ENCODE data around the gene C1orf50.

C1orf50 gene

DNA sequence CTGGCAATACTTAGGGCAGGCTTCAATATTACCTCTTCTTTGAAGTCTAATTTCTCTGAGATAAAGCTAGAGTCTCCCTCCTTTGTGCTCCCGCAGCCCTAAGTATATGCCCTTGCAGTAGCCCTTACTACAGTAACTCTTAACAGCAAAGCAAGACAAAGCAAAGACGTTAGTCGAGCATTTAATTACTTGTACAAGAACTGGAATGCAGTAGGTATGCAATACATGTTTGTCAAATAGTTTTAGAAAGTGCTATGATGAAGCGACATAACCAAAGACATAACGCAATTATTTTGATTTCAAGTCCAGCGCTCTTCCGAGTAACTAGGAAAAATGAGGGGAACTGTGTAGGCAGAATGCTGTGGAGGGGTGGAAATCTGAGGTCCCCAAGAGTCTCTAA lies 1.8 kb upstream of the C1orf50 start:
- no peak for DNase-seq

DNA sequence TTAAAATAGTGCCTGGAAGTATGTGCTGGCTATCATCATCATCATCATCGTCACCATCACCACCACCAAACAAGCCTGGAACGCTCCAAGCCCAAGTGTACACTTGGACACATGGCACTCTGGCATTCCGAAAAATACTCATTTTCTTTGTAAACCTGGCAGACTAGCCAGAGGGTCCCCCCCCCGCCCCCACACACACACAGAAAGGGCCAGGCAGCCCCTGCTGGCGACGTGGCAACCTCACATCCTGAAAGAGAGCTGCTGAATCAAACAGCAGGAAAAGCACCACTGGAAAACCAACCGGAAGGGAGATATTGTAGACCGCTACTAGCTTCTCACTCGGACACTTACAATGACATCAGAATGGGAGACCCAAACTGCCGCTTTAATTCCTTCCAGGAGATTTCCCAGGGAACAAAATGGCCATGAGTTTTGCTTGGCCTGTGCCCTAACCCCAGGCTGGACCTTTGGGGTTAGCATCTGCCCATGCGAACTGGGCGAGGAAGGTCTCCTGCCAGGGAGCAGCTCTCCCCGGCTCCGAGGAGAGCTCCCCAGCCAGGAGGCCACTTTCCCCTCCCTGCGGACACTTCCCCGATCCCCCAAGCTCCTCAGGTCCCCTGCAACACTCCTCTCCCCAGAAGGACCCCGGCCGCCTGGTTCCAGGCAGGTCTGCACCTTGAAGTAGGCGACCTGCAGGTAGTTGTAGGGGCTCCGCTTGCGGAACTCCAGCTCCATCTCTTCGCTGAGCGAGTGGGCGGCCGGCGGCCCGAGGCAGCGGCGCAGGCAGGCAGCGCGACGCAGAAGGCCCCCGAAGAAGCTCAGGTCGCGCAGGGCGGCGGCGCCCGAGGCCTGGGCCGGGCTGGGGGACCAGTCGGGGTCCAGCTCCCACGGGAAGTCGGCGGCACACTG lies 963 bp upstream of the C1orf50 start:
- peak; percentile 50 for DNase-seq

DNA sequence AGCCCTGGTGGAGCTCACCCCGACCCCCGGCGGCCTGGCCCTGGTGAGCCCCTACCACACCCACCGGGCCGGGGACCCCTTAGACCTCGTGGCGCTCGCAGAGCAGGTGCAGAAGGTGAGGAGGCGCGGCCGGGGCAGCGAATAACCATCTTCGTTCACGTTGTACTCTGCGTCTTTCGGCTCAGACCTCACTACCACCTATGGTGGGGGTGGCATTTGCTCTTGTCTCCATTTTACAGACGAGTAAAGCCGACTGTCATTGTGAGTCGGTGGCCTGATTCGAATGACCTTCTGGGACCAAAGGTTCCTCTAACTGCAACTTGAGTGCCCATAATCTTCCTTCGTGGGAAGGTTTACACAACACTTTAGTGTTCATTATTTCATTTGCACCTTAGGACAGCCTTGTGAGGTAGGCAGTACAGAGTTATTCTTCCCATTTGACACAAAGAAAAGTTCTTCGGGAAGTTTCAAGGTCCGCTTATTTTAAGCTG lies 506 bp downstream of the C1orf50 start:
- DNase-seq = no peak

DNA sequence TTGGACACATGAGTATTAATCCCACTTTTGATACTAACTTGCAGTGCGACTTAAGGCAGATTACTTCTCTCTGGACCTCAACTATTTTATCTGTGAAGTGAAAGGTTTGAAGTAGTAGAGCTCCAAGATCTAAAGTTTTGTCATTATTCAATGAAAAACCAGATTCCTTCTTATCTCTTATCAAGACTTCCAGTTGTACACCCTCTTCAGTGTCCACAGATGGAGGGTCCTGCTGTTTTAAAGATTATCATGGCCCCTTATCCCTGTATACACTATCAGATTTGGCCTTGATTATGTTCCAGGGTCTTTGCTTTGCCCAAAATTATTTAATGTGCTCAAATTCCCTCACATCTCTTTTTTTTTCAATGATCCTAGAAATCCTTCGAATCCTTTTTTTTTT lies 1.1 kb downstream of the C1orf50 start:
- DNase-seq = no peak

DNA sequence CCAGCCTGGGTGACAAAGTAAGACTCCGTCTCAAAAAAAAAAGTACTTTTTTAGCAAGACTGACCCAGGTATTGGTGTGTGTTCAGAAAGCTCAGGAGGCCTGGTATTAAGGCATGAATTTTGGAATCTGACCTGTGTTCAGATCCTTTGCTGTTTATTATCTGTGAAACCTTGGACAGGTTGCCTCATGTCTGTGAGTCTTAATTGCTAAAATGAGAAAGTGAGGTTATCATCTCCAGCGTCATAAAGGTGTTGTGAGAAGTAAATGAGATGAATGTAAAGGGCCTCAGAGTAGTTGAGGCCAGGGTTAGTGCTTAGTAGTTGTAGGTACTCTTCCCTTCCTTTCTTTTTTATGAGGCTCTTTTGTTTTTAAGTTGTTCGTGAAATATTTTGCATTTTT lies 2.8 kb downstream of the C1orf50 start:
- no peak for DNase-seq

DNA sequence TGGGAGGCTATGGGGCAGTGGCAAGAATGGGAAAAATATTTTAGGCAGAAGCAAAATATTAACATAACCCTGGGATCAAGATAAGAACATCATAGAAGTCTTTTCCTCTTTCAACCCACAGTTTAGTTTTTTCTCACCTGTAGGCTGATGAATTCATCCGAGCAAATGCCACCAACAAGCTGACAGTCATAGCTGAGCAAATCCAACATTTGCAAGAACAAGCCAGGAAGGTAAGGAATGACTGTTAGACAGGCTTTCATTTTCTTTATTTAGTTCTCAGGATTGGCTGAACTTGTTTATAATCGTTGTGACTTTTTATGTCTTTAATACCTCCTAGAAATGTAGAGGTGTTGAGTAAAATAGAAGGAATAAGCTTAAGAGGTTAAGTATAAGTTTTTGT lies 6.4 kb downstream of the C1orf50 start:
- no peak for DNase-seq

DNA sequence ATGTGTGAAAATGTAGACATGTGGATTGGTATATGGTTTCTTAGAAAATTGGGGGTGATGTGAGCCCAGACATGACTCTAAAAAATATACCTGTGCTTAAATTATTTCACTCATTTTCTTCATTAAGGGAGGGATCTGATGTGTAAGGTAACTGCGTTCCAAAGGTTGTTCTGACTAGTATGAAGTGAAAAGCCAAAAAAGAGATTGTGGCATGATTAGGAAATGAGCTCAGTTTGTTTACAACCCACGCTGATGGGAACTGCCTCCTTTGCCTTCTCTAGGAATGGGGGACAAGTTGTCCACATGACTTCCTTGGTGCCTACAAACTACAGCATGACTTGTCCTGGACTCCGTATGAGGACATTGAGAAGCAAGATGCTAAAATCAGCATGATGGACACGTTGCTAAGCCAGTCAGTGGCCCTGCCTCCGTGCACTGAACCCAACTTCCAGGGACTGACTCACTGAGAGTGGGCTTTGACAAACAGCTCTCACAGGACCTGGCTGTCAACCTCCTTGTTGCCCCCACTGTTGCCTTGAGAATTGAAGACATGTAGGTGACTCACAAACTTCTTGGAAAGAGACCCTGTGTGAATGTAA lies 8.0 kb downstream of the C1orf50 start:
- no peak for DNase-seq

DNA sequence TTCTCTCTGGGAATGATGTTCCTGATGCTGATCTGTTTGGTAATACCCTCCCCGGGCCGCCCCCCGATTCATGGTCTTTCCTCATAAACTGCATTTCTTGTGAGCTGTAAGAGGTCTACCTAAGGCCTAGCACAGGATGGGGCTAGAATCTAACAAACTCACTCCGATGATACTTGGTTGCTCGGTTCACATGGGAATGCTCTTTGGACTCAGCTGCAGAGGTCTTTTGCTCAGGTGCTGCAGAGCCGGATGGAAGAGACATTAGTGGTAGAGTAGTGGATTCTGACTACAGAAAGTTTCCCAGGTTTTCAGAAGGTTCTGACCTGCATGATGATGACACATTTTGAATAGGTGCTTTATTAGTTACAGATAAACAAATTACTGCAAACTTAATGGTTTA lies 9.5 kb downstream of the C1orf50 start:
- no peak for DNase-seq

DNA sequence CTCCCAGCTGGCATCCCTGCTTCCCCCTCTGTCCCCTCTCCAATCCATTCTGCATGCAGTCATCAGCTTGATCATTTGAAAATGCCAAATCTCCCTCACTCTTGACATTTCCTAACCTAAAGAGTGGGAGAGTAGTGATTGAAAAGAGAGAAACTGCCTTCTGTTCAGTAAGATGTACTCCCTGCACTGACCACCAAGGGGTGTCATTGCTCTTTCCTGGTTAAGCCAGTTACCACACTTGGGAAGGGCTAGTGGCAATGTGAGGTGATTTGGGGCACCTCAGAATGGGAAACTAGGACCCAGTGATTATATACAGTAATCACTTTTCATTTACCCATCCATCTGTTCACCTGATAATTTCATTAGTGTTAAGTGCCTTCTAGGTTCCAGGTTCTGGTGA lies 10.8 kb downstream of the C1orf50 start:
- DNase-seq = no peak

DNA sequence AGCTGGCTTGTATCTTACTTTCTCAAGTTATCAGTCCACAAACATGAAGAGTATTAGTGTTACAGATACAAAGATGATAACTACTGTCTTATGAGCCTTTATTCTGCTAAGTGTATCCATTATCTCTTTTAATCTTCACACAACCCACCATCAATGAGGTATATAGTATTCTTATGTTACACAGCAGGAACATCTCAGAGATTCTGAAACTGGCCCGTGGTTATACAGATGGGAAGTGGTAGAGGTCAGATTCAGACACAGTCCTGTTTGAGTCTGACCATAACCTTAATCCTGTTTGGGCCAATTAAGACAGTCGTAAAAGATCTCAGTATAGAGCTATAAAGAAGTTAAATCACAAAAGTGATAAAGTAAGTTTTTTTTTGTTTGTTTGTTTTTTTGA lies 12.7 kb downstream of the C1orf50 start:
- DNase-seq = no peak

DNA sequence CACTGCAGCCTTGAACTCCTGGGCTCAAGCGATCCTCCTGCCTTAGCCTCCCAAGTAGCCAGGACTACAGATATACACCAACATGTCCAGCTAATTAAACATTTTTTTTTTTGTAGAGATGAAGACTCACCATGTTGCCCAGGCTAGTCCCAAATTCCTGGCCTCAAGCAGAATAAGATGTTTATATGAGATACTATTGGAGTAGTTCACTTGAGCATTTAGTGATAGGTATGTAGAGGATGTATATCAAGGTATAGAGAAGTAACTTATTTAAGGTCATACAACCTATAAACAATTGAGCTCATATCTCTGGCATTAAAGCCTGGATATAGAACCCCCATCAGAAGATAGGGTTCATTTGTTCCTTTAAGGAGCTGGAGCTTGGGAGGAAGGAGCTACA lies 13.1 kb downstream of the C1orf50 start:
- no peak for DNase-seq

DNA sequence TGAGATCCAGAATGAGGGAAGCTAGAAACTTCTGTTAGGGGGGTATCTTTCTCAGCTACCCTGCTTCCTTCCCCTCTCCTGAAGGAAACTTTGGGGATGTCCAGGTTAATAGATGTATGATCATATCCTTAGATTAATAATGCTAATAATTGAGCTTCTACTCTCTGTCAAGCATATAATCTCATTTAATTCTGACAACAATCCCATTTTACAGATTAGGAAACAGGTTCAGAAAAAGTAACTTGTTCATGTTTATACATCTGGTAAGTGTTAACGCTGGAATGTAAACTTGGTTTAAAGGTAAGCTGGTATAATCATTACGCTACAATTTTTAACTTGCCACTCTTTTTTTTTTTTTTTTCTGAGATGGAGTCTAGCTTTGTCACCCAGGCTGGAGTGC lies 16.0 kb downstream of the C1orf50 start:
- no peak for DNase-seq

DNA sequence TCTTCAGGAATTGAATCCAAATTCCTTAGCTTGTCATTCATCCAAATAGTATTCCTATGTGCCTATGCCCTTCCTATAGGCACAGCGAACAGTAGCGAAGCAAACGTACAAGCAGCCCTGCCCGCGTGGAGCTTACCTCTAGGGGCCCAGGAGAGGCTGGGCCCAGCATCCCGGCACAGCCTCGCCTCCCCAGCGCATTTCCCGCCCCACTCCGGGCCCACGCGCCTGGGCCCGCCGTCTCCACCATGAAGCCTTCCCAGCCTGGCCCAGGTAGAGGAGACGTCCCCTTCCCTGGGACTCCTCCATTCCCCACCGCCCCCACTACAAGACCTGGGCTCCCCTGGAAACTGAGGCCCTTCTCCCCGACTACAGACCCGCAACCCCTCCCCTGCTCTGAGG lies 17.5 kb downstream of the C1orf50 start:
- DNase-seq = no peak

DNA sequence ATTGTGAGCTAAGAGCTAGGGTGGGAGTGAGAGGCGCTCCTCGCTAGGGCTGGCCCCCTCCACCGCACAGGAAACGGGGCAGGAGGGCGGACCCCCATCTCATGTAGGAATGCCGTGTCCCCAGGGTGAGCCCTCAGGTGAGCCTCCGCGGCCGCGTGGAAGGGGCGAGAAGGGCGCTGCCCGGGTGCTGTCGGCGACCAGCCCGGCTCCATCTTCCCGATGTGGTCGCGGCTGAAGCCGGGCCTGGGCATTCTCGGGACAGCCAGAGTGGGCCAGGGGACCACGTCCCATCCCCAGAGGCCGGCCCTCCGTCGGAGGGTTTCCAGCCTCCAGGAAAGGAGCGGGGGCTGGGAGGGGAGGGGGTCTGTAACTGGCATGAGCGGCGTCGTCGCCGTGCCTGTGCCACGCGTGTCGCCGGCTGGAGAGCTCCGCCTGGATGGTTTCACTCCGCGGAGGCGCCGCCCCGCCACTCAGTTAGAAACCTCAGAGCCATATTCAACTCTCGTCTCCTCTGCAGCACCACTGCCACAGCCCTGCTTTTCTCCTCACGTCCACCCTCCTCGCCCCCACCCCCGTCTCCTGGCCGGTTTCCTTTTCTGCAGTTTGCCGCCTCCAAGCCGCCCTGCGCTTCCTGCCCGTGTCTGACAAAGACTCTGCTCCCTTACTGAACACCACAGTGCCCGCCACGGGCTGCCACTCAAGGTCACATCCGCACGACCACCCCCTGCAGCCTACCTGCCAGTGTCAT lies 18.1 kb downstream of the C1orf50 start, which contains the start of gene TMEM269:
TSS of gene TMEM269 (plus strand) at position 46 of the 748 bp plus-strand sequence. CDS start 4,903 bp downstream, outside the sequence.
- peak; percentile 33 for DNase-seq

DNA sequence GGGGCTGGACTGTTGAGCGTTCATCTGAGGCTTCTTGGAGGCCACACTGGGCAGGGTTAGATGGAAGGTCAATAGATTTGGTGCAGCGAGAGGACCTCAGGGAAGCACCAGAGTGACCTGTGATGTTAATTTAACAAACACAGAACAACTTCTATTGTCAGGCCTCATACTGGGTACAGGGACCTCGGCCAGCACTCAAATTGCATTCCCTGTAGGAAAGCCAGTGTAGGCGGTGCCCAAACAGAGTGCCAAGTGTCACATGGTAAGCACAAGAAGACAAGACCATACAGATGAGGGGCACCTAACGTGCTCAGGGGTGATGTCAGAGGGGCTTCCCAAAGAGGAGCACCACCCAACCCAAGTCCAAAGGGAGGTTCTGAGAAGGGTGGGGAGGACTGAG lies 19.0 kb downstream of the C1orf50 start:
- DNase-seq = no peak

DNA sequence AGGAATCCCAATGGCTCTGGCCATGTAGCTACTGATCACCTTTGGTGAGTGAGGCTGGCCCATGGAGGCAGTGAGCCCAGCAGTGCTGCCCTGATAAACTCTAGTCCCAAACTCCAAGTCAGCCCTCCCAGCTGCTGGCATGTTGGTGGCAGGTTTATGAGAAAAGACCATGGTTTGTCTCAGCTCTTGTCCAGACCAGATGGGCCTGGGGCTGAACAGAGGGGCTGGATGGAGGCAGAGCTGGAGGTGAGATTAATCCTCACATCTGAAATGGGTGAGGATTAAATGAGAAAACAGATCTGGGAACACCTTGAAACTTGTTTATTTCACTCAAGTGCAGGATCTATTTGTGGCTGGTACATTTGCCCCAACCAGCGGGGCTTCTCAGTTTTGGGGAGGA lies 21.0 kb downstream of the C1orf50 start:
- DNase-seq = no peak

DNA sequence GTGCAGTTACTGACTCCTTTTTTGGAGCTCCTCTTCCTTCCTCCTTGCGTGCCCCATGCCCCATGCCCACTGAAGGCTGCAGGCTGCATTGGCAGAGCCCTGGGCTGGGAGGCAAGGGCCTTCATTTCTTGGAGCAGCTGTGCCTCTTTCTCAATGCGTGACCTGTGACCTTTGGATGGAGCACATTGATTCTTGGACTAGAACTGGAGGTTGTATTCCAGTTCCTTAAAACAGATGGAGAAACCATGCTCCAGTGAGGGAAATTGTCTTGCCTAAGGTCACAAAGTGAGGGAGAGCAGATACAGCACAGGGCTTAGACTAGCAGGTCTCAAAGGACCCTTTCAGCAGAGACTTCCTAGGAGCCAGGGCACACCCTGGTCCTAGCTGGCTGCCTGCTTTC lies 26.8 kb downstream of the C1orf50 start:
- DNase-seq = no peak

DNA sequence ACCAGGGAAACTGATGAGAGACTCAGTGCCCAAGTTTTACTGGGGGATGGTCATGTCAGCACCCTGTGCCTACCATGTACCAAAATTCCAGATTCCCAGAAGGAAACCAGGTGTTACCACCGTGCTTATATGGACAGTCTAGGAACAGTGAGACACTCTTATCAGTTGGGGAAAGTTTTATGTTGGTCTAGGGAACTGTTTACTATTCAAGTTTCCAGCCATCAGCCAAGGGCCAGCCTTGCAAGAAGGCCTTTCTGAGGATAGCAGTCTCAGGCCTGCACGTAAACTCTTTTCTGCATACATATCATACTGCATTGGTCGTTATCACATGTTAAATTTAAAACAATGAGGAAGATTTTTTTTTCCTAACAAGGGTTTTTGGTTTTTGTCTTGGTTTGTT lies 30.4 kb downstream of the C1orf50 start:
- DNase-seq = no peak

DNA sequence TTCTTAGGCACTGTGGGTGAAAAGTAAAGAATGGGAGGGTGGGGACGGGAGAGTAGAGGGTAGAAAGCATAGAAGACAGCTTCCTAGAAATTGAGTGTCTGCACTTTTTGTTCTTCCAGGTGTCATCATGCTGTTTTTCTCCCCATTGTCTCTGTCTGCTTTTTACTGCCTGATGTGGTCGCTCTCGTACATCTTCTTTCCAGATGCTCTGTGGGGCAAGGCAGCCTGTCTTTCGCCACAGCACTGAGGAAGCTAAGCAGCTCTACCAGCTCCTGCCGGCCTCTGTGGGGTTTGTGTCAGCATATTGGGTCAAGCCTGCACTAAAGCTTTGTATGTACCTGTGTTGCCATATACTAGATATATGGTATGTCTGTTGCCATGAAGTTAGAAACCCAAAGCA lies 30.9 kb downstream of the C1orf50 start:
- no peak for DNase-seq

DNA sequence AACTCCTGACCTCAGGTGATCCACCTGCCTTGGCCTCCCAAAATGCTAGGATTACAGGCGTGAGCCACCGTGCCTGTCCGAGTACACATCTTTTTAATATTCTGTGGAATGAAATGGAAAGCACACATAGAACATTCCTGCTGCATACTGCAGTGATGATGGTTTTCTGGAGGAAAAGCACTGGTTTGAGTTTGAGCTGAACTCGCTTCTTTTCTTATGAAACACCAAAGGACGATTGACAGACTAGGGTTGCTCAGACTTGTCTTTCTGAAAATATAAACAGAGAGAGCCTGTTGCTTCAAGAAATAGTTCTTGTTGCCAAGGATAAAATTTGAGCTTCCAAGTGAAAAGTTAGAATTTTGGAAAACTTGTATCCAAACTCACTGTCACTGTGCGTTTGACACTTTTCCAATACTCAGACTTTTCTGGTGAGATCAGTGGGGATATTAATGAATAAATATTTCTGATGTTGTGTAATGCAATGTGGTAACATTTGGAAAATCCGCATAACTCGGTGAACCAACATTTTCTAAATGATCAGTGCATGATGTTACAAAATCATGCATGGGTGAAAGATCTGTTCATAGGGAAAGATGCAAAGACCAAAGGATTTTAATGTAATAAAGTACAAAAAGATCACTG lies 34.9 kb downstream of the C1orf50 start:
- no peak for DNase-seq

DNA sequence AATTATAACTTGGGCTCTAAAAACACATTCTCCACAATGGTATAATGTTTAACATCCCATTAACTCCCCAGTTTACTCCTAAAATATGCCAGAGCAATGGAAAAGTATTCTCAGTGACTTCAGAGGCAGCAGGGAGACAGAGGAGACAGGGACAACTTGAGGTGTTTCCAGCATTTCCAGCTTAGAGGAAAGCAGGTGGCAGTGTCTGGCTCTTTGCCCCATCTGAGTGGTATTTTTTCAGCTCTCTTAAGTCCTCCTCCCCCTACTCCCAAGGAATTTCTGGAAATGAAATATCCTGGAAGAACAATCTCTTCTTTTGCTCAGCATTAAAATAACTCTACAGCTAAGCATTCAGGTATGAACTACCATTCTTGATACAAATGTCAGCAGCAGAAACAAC lies 39.1 kb downstream of the C1orf50 start:
- no peak for DNase-seq

DNA sequence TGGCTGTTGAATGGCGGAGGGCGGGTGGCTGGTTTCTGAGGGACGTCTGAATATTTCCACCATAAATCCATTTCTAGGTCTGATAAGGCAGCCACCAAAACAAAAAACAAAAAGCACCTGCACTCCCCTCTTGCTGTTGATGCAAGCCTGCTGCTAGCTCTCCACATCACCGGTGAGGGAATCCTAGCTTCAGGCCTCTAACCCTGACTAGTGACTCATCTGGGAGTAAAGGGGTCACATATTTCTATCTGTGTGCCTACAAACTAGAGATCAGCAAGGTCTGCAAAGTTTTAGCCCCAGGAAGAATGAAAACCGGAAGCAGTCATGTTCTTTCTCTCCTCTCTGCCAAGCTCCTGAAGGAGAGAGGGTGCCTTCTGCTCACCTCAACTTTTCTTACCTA lies 39.5 kb downstream of the C1orf50 start:
- no peak for DNase-seq

DNA sequence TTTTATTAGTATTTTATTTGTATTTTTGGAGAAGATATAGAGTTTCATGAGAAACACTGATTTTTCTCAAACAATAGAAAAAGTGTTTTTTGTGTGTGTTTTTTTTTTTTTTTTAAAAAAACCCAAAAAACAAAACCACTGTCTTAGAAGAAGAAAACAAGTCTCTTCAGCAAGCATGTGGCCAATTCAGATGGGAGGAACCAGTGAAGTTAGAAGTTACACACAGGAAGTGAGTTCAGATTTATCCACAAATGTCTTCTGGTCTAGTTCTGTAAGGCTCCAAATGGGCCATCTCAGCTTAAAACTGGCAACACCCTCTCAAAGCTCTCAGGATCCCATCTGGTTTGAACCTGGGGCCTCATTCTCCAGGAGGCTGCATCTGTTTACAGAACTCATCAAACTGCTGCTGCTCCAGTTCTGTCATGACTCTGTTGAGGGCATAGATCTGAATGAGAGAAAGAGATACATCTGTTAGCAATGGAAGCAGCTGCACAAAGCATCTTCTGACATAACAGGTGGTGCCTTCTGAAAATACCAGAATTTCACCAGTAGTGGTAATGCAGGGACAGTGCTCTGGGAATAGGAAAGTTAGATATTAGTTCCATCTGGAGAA lies 40.1 kb downstream of the C1orf50 start:
- DNase-seq = no peak
